GM18511 (cell line): ENCODE measurements around the gene TMC8.

ENCODE experiments used
- ATAC-seq: cut with Tn5 transposase; IDR thresholded peaks from one replicate; pipeline ENCODE4 v1.9.1; 2021; ENCODE audit warnings: mild to moderate bottlenecking, moderate library complexity; ENCODE audit not compliant: unreplicated experiment

Gene TMC8

DNA sequence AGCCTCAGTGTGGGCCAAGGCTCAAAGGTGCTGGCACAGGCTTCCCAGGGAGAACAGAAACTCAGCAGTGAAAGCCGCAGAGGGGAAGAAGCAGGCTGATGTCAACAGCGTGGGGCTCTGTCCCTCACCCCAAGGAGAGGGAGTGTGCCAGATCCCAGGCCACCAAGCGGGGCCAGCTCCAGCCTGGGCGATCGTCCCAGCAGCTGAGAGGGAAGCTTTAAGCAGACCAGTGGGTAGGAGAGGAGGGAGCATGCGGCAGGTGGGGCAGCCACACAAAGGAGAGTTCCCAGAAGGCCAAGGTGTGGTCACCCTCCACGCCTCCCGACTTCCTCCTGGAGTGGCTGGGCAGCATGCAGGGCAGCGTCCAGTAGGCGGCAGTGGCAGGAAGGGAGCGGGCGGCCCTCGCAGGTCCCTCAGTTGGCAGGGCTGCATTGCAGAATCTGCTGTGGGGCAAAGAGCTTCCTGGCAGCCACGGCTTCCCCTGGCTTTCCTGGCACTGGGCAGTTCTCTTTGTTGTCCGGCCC lies 43.8 kb downstream of the TMC8 start:
- no peak for ATAC-seq

DNA sequence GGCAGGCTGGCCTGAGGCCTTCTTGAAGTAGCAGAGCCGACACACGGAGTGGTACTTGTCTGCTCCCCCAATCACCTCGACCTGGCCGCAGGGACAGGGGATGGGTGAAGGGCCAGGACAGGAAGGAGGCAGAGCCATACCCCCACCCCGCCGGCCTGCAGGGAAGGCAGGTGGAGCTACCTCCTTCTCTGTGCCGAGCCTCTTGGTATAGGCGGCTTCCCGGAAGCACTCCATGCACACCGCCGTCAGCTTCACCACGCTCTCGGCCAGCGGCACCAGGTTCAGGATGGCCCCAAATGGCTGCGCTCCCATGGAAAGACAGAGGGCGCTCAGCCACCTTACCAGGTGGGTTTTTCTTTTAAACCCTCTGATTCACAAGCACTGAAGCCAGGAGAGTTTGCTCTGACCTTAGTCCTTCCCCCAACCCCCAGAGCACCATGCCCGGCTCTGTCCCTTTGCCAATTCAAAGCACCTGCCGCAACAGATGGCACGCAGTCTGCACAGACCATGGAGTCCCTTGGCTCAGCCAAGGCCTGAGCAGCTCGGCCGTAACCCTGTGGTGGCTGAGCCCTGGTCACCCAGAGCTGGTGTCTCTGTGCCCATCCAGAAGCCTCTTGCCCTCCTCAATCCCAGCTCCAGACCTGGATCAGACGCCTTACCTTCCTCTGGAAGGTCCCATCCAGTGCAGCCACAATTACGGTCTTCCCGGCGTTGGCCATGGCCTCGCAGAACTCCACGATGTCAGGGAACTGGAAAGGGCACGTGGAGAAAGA lies 44.5 kb downstream of the TMC8 start:
- ATAC-seq: no peak

DNA sequence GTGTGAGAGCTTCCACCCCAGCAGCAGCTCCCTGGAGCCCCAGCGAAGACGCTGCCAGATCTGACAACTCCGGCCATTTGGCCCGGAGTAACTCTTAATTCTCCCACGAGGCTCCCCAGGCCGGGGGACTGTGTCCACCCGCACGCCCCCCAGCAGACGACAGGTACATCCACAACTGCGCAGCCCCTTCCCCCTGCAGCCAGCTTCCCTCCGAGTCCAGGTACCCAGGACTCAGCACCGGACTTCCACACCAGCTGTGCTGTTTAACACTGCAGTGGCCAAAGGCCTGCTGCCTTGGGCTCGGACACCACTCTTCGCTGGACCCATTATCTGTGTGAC lies 45.0 kb downstream of the TMC8 start:
- ATAC-seq: no peak

DNA sequence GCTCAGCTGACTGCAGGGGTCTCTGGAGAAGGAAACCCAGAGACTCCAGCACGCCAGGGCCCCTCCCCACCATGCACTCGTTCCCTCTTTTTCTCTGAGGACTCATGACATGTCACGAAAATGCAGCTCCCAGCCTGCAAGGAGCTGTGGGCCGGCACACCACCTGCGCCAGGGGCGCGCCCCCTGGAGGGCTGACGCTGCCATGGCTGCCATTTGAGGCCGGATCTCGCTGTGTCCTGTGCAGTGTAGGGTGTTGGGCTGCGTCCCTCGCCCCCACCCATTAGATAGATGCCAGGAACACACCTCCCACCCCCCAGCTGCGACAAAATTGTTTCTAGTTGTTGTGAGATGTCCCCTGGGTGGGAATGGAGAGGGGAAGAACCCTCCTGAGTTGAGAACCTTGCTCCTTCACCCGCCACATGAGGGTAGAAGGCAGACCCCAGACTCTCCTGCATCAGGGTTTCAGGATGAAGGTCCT lies 46.0 kb downstream of the TMC8 start:
- no peak for ATAC-seq

DNA sequence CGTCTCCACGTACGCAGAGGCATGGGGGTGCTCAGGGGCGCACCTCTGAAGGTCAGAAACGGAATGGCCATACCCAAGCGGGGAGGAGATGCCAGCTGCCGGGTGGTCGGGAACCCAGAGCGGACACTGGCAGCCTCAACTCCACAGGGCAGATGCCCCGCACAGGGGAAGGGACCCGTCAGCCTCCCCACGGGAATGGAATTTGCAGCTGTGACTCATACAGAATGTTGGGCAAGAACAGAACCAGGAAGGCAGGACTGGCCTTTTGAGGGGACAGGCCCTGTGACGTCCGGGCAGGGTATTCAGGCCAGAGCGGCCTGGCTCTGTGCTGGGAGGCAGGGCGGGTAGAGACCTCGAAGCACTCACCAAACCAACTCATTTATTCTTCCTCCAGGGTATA lies 48.8 kb downstream of the TMC8 start:
- ATAC-seq: no peak

DNA sequence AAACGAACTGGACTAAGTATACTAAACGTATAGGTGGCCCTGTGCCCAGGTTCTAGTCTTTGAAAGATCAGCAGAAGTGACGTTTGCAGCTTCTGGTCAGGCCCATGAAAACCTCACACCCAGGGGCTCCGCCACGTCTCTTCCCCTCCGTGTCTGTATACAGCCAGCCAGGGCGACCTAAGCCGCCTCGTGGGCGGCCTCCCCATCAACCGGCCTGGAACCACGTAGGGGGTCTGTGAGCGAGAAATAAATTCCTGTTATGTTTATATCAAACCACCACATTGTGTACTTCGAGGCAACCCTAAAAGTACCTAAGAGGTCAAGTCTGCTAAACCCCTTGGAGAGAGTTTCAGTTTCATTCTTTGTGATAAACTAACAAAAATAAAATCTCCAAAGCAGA lies 49.5 kb downstream of the TMC8 start:
- no peak for ATAC-seq

DNA sequence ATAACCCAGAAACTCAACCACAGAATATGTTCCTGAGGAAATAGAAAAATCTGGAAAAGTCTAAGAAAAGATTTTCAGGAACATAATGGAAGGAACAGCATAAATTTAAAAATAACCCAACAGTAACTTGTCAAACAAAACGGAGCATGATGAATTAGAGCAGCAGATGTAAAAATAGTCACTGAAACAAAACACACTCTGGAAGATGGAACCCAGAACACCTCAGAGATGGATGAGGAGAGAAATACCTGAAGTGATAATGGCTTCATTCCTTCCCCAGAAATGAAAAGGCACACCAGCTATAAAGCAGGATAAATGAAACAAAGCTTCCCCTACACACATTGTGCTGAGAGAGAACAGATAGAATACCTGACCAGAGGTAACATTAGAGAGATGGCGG lies 49.9 kb downstream of the TMC8 start:
- ATAC-seq: no peak

DNA sequence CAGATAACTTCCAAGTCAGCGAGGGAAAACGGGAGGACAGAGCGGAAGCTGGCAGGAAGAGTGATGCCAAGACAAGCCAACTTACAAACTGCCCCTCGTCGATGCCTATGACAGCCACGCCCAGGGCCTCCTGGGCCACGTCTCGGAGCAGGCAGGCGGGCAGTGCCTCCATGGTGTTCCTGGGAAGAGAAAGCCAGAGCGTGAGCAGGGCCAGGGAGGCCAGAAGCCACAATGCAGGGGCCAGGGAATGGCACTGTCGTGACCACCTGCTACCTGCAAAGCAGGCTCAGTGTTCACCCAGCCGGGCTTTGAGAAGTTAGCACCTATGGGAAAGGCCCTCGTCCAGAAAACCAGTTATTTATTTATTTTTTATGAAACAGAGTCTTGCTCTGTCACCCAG lies 51.9 kb downstream of the TMC8 start:
- no peak for ATAC-seq

DNA sequence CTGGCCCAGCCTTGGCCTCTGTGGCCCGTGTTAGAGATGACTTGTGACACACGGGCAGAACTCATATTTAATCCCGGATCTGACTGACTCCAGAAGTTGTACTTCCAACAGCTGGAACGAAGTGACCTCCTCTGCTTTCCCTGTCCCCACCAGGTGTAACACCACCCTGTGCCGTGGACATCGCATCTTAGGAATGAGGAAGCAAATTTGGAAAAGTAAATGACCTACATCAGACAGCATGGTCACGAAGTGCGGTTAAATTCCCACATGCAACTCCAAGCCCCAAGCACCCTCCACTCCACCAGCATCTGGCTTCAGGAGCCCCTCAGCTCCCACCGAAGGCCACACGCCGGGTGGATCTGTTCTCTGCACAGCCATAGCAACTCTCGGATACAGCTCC lies 53.3 kb downstream of the TMC8 start:
- ATAC-seq: no peak

DNA sequence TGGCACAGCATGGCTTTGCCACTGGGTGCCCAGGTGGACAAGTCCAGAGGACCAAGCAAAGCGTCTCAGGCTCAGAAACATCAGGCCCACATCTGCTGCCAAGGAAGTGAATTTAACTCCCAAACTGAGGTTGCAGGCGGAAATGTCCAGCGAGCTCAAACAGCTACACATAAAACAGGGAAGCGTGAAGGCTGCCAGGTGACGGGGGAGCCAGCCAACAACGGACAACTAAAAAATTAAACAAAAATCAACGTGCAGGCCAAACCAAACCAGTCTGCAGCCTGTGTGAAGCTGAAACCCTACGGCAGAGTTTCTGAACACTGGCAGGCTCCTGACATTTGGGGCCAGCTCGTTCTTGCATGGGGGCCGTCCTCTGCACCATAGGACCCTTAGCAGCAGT lies 53.8 kb downstream of the TMC8 start:
- no peak for ATAC-seq

DNA sequence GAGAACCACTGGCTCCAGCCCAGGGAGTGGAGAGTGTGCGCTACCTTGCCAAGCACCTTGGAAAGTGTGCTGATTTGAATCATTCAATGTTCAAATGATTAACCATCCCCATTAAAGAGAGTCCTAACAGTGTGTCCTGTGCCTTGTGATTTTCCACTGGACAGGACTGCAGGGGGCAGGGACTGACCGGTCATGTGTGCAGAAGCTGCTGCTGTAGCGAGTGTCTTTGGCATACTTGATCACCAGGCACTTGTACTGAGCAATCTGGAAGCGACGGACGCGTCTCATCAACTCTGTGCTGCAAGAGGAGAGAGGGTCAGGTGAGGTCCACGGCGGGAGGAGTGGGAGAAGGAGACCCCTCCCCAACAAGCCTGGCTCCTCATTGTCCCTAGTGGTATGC lies 54.3 kb downstream of the TMC8 start:
- no peak for ATAC-seq

DNA sequence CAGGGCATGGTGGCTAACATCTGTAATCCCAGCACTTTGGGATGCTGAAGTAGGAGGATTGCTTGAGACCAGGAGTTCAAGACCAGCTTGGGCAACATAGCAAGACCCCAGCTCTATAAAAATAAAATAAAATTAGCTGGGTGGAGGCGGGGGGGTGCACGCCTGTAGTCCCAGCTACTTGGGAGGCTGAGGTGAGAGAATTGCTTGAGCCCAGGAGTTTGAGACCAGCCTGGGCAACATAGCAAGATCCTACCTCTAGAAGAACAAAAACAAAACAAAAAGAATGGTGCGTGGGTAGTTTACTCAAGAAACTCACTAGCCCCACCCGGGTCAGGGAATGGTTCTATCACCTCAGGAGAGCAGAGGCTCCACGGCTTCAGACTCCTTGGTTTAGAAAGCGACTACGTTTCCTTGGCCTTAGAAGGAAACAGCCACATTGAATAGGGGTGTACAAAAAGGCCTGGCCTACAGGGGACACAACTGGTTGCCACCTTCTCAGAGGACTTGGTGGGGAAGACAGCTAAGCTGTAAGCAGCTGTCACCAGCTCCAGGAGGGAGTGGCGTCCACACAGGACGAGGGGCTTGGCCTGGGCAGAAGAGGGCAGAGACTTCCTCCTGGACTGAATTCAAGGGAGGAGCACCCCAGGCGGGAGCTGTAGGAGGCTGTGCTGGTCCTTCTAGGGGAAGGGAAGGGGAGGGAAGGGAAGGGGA lies 55.6 kb downstream of the TMC8 start:
- ATAC-seq: no peak

DNA sequence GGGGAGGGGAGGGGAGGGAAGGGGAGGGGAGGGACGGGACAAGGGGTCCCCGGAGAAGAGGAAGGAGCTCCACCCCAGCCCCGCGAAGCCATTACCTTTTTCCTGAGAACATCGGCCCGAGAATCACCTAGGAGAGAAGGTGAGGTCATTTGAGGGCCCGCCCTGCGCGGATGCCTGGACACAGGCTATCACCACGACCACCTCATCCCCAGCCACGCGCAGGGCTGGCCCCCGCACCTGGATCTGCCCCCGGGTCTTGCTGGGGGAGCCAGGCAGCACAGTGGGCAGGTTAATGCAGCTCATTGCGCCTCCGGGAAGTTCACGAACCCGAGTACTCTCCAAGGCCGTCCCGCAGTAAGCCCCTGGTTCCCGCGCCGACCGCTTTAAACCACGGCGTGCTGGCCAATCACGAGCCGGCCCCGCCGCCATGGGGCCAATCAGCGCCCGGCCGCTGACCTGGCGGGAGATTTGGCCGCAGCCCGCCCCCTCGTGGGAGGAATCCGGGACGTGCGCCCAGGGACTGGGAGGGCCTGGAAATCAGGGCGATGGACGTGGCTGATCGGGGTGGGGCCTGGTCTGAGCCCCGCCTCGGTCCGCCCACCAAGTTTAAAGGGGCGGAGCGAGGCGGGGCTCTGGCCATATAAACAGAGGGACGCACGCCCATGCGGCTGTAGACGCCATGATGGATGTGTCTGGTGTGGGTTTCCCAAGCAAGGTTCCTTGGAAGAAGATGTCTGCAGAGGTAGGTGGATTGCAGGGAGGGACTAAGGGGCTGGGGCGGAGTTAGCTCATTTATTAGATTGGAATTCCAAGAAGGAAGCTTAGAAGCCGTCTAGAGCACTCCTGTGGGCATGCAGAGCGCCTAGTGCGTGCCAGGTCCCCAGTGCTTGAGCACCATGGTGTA lies 56.4 kb downstream of the TMC8 start, which contains the start of the genes AFMID and TK1:
AFMID (plus strand) TSS at position 671 of the 904 bp plus-strand sequence; CDS start at position 680, 9 bp downstream.
TK1 (minus strand) TSS at position 361 of the 904 bp plus-strand sequence; CDS start at position 303, 58 bp downstream.
- ATAC-seq: peak; percentile 85
